ENCODE results near the gene POSTN.
"Not testable (repeated sequence)": the region's sequence is repeated elsewhere in the genome, so short reads cannot be mapped to it uniquely, and the experiment has no call there.

Gene POSTN

DNA sequence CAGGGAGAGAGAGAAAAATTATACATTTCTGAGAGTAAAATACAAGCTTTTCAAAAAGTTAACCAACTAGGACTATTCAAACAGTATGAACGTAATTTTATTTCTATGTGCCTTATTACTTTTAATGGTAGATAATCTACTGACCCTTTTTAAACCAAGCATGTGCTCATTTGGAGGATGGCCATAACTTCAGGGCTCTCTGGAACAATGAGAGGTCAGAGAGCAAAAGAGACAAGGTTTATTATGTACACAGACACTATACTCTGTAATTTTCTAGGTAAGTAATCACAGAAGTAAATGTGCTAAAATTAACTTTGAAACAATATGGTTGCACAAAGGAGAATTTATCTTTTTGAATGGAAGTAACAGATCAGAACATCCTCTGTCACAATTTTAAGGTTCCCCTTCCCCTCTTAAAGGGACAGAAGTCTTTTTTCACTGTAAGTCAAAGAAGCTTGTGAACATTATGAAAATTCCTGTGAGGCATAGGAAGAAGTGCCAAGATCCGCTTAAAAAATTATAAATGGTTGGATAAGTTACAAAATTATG lies 1.0 kb downstream of the POSTN start:
- DNase-seq = no peak
- intact Hi-C loops (cut with DNase I) = no loop called here

DNA sequence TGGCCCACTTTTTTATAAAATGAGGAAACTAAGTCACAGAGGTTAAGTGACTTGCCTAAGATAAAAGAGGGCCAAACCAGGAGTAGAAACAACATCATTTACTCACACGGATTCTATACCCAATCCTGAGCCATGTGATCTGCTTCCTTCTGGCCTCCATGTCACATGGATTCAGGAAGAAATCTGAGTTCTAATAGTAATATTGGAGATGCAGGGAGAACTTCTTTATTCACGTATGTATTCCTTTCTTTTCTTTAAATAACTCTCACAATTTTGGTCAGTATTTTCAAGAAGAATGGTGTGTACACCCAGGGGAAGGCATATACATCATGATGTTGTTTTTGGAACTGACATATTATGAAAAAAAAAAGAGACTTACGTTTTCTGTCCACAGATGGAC lies 1.8 kb downstream of the POSTN start:
- no peak for DNase-seq
- intact Hi-C loops (cut with DNase I) = no loop called here

DNA sequence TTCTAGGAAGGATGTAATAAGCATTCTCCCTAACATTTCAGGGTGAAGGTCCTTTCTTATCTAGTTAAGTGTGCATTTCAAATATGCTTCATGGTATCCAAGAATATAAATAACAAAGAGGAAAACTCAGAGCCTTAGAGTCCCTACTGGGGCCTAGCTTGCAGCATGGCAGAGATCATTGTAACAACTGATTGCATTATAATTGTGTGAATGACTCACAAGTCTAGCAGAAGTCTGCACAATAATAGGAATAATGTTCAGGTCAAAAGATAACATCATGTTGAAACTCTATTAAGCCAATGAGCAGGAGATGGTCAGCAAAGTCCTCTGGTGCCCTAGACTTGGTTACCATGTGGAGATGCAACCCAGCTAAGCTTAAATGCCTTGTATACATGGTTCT lies 3.4 kb downstream of the POSTN start:
- intact Hi-C loops (cut with DNase I) = no loop called here
- DNase-seq = no peak

DNA sequence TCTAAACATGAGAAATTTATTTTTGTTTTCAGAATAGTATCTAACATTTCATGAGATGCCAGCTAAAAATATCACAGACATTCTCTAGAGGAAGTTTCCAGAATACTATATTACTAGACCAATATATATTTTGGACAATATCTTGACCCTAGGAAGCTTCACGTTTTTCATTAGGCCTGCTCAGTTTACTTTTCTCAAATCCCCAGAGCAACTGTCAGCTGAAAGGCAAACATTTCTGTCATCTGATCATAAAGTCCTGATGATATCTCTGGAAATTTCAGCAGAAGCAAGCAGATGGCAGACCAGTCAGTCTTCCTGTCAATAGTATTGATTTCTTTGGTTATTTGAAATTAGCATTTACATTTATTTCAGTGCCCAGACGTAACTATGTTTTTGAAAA lies 4.0 kb downstream of the POSTN start:
- intact Hi-C loops (cut with DNase I) = no loop called here
- no peak for DNase-seq

DNA sequence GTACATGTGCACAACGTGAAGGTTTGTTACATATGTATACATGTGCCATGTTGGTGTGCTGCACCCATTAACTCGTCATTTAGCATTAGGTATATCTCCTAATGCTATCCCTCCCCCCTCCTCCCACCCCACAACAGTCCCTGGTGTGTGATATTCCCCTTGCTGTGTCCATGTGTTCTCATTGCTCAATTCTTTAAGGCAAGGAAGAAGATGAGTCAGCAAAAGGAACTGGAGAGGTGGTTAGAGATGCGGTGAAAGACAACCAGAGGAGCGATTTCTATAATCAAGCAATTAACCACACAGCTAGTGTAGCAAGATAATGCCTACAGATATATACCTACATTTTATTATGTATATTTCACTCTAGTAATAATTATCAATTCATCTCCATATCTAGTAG lies 9.2 kb downstream of the POSTN start:
- DNase-seq; intact Hi-C loops (cut with DNase I): not testable (repeated sequence)

DNA sequence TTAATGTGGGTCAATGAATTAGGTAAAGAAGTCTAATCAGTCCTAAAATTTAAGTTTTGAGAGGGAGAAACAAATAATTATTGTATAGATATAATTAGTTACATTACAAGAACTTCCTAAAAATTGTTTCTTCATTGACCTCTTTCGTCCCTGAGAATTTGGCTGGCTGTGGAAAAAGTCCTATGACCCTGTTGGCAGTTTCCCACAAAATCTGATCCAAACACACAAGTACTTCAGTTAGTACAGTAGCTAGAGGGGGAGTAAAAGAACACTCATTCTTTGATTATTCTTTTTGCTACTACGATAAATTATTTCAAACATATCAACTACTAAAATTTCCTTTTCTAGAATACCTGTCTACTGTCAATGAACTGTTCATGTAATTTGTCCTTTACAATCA lies 11.3 kb downstream of the POSTN start:
- no peak for DNase-seq
- intact Hi-C loops (cut with DNase I) = no loop called here

DNA sequence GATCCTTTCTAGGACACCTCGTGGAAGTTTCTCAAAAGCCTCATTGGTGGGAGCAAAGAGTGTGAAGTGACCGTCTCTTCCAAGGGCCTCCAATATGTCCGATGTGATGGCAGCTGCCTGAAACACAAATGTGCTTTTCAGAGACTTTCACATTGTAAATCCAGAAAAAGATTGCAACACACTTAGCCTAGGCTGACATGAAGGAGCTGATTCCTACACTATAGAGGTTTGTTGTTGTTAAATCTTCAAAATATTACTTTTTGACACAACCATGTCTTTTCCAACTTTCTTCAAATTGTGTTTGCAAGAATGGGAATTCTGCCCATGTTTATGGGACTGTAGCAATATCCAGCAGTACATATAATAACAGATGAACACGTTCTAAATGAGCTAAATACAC lies 12.4 kb downstream of the POSTN start:
- intact Hi-C loops (cut with DNase I) = no loop called here
- no peak for DNase-seq

DNA sequence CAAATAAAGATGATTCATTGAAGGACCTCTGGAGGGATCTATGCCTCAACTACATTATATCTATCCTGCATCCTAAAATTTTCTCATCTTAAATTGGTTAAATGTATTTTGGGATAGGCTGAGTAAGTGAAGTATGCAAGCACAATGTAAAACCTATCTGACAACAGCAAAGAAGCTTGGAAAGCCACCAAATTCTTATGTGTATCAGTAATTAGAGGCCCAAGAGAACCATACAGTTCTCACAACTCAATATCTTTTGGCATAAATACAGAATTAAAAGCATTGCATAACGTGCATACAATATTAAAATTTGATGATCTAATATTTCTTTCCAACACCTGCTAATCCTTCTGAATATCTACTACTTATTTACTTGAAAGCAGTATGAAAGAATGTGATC lies 13.0 kb downstream of the POSTN start:
- no peak for DNase-seq
- intact Hi-C loops (cut with DNase I) = no loop called here

DNA sequence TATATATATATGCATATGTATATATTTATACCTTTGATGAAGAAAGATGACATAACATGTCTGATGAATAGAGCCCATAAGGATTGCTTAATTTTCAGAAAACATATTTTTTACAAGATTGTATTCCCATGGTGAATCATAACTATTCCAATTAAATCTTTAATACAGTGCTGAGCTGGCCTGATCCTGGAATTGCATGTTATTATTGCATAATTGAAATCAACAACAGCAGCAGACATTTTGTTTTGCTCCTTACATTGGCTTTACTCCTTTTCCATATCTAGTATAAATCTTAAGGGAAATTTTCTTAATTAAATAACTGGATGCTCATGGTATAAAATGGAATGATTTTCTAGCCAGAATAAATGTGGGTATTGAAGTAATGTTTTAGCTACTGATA lies 22.0 kb downstream of the POSTN start:
- DNase-seq = no peak
- intact Hi-C loops (cut with DNase I) = no loop called here

DNA sequence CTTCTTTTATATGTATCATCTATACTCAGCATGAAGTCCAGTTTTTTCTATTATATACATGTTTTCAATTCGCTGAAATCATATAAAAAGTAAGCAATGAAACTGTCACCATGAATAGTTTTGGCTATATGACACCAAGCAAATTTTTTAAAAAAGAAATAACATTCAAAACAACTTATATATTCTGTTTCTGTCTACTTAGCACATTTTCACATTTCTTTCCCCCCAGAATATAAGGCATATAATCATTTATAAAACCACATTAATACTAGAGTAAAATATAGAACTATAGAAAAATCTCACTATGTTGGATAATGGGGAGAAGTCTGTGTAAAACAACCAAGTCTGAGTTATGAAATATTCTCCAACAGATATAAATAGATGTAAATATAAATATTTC lies 33.1 kb downstream of the POSTN start:
- intact Hi-C loops (cut with DNase I) = no loop called here
- no peak for DNase-seq

DNA sequence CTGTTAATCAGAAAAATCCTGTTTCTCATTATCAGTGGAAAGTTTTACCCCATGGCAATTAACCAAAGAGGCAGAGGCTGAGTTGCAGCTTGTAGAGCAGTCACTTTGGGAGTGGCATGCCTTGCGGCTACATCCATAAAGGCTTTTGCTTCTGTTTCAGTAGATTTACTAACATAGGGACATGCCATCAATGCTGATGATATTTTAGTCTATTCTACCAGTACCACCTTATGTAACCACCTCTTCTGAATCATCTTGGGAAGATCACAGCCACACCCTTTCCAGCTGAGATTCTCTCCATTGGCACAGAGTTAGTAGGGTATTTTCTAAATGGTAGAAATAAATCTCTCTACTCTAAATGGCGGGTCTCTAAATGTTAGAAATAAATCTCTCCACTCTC lies 37.5 kb downstream of the POSTN start:
- intact Hi-C loops (cut with DNase I) = no loop called here
- DNase-seq = no peak

DNA sequence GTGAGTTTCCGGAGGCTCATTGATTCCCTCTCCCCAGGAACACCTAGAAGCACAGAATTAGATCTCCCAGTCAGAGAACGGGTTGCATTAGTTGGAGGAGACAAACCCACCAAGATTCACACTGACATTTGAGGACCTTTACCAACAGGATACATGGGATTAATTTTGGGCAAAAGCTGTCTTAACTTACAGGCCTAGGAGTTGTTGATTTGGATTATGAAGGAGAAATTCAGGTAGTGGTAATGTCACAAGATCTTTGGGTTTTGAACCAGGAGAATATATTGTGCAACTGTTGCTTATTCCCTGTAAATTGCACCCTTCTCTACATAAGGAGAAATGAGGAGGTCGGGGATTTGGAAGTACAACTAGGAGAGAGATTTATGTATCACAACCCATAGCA lies 38.0 kb downstream of the POSTN start:
- no peak for DNase-seq
- intact Hi-C loops (cut with DNase I) = no loop called here

DNA sequence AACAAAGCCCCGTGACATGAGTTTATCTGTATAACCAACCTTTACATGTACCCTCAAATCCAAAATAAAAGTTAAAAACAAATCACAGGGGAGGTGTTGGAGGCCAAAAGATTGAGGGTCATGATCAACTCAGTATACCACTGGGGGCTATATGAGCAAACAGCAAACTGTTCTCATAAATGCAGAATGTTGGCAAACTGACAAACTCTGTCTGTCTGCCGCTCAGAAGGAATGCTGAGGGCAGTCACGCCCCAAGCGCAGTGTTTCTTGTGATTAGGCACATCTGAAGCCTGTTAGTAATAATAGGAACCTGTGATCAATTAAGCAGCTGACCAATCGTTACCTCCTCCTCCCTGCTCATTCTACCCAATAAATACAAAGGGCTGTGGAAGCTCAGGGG lies 39.8 kb downstream of the POSTN start:
- DNase-seq; intact Hi-C loops (cut with DNase I): not testable (repeated sequence)

DNA sequence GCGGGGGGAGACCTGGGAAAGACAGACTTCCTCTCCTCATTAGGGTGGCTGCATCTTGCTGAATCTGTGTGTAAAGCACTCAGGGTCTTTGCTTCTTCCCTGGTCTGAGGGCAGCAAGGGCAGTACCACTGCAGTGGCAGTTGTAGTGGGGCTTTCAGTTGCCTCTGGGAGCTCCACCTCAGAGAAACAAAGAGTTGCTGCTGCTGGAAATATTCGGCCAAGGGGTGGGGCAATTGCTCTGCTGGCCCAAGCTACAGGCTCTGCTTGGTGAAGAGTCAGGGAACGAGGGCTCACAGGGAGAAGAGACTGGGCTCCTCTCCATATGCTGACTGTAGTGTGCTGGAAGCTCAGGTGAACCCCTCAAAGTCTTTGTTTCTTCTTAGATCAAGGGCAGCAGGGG lies 52.5 kb downstream of the POSTN start:
- DNase-seq = no peak
- intact Hi-C loops (cut with DNase I) = no loop called here

DNA sequence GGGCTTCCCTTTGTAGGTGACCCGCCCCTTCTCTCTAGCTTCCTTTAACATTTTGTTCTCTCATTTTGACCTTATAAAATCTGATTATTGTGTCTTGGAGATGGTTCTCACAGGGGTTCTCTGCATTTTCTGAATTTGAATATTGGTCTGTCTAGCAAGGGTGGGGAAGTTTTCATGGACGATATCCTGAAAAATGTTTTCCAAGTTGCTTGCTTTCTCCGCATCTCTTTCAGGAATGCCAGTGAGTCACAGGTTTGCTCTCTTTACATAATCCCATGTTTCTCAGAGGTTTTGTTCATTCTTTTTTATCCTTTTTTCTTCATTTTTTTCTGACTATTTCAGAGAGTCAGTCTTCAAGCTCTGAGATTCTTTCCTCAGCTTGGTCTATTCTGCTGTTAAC lies 53.6 kb downstream of the POSTN start:
- DNase-seq = no peak
- intact Hi-C loops (cut with DNase I) = no loop called here

DNA sequence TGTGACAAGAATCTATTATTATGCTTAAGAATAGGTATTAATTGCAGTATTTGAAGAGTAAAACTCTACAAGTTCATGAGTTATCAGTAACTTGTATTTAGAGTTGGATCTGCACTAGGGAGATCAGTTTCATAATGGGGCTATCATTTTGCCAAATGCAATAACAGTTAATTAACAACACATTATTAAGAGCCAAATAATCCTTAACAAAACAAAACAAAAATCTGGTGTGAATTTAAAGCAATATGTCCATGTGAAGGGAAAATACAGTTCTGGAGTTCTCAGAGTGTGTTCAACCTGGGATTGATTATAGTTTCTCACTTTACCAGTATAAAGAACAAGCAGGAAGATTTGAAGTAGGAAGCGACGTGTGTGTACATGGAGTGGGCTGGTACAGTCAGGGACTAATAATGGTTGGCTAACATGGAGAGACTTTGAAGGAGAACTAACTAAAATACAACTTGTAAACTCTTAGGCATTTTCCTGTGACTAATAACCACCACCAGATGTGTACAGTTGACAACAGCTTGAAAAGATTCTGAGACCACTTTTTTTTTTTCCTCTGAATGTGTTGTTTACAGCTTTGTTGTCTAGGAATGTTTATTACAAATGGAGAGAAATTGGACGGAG lies 58.5 kb downstream of the POSTN start:
- DNase-seq = no peak
- intact Hi-C loops (cut with DNase I) = no loop called here

DNA sequence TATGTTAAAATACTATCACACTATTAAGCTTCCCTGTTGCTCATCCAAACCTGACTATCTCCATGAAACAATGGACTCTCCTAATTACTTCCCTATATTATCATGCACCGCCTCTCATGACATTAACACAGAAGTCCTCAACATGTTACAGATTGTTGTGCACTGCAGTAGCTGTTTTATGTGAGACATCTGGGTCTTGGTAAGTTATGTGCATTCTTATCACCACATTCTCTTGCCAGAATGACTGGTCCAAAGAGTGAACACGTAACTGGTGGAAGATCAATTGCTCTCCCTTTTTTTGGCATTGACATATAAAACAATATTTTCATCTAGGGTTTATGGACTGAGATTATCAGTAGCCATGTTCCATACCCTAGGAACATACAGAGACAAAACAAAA lies 59.4 kb downstream of the POSTN start:
- intact Hi-C loops (cut with DNase I) = no loop called here
- no peak for DNase-seq

DNA sequence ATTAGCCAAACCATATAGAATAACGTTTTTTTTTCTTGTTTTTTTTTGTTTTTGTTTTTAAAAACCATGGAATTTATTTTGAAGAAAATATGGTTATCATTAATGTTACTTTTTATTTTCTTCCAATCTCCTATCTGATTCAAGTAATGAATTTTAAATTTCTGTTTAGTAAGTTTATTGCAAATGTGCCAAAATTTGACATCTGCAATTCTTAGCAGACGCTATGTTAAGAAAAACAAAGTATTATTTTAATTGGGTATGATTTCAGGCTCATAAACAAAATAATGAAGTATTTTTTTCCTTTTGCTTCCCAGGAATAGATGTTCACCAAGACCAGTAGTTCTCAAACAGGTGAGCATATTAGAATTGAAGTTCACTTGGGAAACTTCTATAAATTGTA lies 63.1 kb downstream of the POSTN start:
- no peak for DNase-seq
- intact Hi-C loops (cut with DNase I) = no loop called here

DNA sequence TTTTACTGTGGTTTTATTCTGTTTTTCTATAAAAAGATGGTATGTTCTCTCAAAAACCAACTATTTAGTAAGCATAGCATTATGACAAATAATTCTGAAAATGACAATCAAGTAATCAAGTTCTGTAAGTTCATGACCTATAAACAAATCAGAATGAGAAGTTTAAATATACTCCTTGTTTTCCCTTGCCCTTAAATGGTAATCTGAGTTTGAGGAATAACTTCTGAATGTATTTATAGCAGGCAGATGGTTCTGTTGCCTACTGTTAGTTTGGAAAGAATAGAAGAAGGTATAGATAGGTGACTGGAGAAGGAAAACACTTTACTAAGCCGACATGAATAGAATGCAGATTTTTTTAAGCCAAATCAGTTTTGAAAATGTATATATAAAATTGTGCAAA lies 63.9 kb downstream of the POSTN start:
- intact Hi-C loops (cut with DNase I) = no loop called here
- DNase-seq = no peak

DNA sequence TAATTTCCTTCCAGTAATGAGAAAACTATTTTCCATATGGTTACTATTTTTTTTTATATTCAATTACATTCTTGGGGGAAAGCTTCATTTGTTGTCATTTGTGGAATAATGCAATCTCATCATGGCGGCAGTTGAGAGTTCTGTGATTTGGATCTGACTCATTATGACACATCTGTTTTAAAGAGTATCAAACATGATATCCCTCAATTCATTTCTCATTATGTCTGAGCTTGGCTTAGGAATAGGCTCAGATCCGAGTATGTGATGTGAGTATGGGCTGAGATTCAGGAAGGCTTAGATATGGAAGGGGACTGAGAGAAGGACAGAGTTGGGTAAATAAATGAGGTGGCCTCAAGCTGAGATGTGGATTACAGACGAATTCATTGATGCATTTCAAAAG lies 64.4 kb downstream of the POSTN start:
- no peak for DNase-seq

DNA sequence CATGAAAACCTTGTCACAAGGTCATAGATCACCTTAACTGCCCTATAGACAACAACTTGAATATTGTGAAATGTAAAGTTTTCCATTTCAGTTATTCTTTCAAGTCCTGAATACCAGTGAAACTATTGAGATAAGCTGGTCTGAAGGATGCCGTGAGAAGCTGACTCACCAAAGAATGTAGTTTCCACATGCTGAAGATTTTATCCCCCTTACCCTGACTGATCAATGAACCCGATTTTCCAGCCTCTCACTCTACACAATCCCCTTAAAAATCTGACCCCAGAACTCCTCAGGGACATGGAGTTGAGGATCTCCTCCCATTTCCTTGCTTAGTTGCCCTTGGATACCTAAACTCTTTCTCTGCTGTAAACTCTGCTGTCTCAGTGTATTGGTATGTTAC lies 67.5 kb downstream of the POSTN start:
- no peak for DNase-seq
- intact Hi-C loops (cut with DNase I) = no loop called here

More for the DNA sequence above, 64.4 kb downstream of the POSTN start:
- intact Hi-C loops (cut with DNase I) = no loop called here

DNA sequence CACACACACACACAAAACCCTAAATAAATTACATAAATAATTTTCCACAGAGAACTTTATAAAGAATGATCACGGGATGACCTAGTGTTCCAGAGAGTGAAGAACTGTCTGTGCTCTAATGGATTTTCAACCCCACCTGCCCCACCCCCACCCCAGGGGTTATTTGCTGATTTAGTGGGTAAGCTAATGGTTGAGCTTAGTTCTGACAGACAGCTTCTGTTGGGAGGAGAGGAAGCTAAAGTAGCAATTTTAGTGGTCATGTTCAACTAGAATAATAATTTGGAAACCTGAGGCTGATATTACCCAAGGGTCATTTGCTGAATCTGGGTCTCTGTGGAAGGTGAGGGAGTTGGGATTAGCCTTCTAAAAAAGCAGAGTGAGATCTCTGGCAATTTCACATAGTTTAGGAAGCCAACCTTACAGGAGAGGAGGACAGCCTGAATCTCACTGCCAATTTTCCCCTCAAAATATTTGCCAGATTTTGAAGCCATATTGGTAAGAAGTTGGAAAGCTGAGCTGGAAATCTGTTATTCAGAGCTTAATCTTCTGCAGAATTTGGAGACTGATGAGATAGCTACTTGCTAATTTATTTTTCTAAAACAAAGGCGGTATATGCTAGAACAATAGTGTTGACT lies 68.7 kb downstream of the POSTN start:
- DNase-seq = no peak
- intact Hi-C loops (cut with DNase I) = no loop called here
